Vagina (tissue), 2 donors: ENCODE measurements around the gene SYT1. TPM values are rescaled to one million over a fixed set of nuclear protein-coding genes. Genes with fewer than 3 reads are reported as not detected.

ENCODE experiments used
- DNase-seq, 2 donors: peaks; one replicate each; pipeline ENCODE4 v3.0.0-alpha.2; 2017; ENCODE audit errors: extremely low spot score in 2 of 2
- H3K27ac ChIP-seq: fragments of 200-600 bp; sonication (generic); one replicate; pipeline ENCODE4 v1.5.1; 2019
- H3K27me3 ChIP-seq: fragments of 200-600 bp; sonication (generic); one replicate; pipeline ENCODE4 v1.5.1; 2019
- H3K36me3 ChIP-seq, 2 donors: fragments of 200-600 bp; sonication (generic); one replicate each; pipeline ENCODE4 v1.5.1; 2017 to 2019
- H3K4me1 ChIP-seq: fragments of 200-600 bp; sonication (generic); one replicate; pipeline ENCODE4 v1.5.1; 2019
- H3K4me3 ChIP-seq, 2 donors: fragments of 200-600 bp; sonication (generic); 1 replicate in 1 of 2; 2 replicates in 1 of 2; pipeline ENCODE4 v1.5.1; 2016 to 2019
- H3K9me3 ChIP-seq: fragments of 200-600 bp; sonication (generic); one replicate; pipeline ENCODE4 v1.5.1; 2019
- POLR2A ChIP-seq, 2 donors: fragments of 450-650 bp; IDR thresholded peaks; one replicate each; pipeline ENCODE4 v1.6.1; 2017; ENCODE audit warnings: antibody characterized with exemption in 2 of 2, mild to moderate bottlenecking in 2 of 2, moderate library complexity in 2 of 2
- POLR2AphosphoS5 ChIP-seq, 2 donors: sonication (generic); formaldehyde crosslinking; IDR thresholded peaks; one replicate each; pipeline ENCODE4 v1.9.0; 2017; ENCODE audit warnings: antibody characterized with exemption in 2 of 2, mild to moderate bottlenecking in 2 of 2, low read depth in 1 of 2; ENCODE audit not compliant: insufficient read depth in 1 of 2
- intact Hi-C: fragments of 100-400 bp; cut with DNase I; formaldehyde crosslinking; loops from one replicate; pipeline ENCODE4 v1.15.1; 2023
- total RNA-seq: library from RNA; depleted of rRNA; stranded (reverse); fragments of >200 nt; gene quantifications from one replicate; pipeline ENCODE4 v1.2.3, GENCODE V29; 2016
- TF ChIP-seq, protein P1 (sequence below), 3 experiments: fragments of 450-650 bp in 2 of 3; fragments of 200-600 bp in 1 of 3; sonication (generic) in 1 of 3; IDR thresholded peaks; one replicate each; pipeline ENCODE4 v1.5.1; 2017 to 2019; ENCODE audit warnings: antibody characterized with exemption in 3 of 3, mild to moderate bottlenecking in 2 of 3, moderate library complexity in 2 of 3

SYT1 gene
- total RNA-seq, 1 donor from 2014 or later, result 13.3 TPM

GRCh38 chr12:78970041-78970440, 105.5 kb downstream of the SYT1 start:
- no peak overlapping the region for H3K27ac ChIP-seq
- no peak overlapping the region for H3K4me3 ChIP-seq
- DNase-seq, result no peak
- no peak for TF ChIP-seq POLR2A (IDR thresholded peaks at IDR 0.05)
- TF ChIP-seq, protein P1, sequence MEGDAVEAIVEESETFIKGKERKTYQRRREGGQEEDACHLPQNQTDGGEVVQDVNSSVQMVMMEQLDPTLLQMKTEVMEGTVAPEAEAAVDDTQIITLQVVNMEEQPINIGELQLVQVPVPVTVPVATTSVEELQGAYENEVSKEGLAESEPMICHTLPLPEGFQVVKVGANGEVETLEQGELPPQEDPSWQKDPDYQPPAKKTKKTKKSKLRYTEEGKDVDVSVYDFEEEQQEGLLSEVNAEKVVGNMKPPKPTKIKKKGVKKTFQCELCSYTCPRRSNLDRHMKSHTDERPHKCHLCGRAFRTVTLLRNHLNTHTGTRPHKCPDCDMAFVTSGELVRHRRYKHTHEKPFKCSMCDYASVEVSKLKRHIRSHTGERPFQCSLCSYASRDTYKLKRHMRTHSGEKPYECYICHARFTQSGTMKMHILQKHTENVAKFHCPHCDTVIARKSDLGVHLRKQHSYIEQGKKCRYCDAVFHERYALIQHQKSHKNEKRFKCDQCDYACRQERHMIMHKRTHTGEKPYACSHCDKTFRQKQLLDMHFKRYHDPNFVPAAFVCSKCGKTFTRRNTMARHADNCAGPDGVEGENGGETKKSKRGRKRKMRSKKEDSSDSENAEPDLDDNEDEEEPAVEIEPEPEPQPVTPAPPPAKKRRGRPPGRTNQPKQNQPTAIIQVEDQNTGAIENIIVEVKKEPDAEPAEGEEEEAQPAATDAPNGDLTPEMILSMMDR (IDR thresholded peaks at IDR 0.05), result no peak
- no peak for TF ChIP-seq POLR2AphosphoS5 (IDR thresholded peaks at IDR 0.05; ENCODE audit: insufficient read depth in 1 of 2, low read depth in 1 of 2)
- no peaks in the 10 kb centered on the region for H3K9me3 ChIP-seq
- H3K36me3 ChIP-seq, result no peaks in the 10 kb centered on the region
- intact Hi-C loops, result no loop called here
- no peaks in the 10 kb centered on the region for H3K27me3 ChIP-seq
- no peaks in the 10 kb centered on the region for H3K4me1 ChIP-seq

DNA sequence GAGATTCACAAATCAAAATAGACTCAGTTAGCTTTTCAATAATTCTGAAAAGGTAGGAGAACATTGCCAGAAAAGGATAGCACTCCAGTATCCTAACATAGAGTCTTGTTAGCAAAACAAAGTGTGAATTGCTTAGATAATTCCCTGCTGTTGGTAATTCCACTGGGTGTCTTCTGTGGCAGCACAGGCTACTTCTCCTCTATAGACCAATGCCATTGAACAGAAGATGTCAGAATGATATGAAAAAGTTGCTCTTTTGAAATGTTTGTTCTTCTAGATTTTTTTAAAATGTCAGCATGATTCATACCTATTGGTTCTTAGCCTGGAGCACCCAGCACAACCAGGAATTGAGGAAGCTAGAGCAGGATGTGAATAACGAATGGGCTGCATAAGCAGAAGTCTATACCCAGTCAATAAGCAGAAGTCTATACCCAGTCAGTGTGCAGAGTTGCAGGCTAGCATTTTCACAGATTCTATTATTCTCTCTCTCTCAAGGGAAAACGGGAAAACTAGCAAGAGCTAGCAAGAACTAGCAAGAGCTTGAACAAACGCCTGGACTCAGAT, 112.8 kb downstream of the SYT1 start:
- H3K27me3 ChIP-seq, result no peaks in the 10 kb centered on the region
- no peak overlapping the region for H3K27ac ChIP-seq
- intact Hi-C loops, result no loop called here
- no peak overlapping the region for H3K4me3 ChIP-seq
- no peaks in the 10 kb centered on the region for H3K4me1 ChIP-seq
- TF ChIP-seq, protein P1 (IDR thresholded peaks at IDR 0.05), result no peak
- no peak for TF ChIP-seq POLR2A (IDR thresholded peaks at IDR 0.05)
- TF ChIP-seq POLR2AphosphoS5 (IDR thresholded peaks at IDR 0.05; ENCODE audit: insufficient read depth in 1 of 2, low read depth in 1 of 2), result no peak
- no peaks in the 10 kb centered on the region for H3K36me3 ChIP-seq
- no peaks in the 10 kb centered on the region for H3K9me3 ChIP-seq
- DNase-seq, result no peak

DNA sequence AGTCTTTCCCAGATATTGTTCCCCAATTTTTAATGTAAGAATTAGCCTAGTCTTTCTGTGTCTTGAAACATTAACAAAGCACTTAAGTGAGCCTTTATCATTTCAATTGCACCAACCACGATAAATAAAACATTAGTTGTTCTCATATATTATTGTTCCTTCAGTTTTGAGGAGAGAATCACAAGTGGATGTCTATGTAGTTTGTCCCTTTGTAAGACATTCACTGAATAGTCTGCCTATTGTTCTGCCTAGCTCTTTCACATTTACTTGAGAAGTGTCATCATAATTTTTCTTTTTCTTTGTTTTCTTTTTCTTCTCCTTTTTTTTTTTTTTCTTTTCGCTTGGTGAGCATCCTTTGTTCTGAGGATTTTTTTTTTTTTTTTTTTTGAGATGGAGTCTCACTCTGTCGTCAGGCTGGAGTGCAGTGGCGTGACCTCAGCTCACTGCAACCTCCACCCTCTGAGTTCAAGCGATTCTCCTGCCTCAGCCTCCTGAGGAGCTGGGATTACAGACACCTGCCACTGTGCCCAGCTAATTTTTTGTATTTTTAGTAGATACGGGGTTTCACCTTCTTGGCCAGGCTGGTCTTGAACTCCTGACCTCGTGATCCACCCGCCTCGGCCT, 129.7 kb downstream of the SYT1 start:
- no peaks in the 10 kb centered on the region for H3K4me1 ChIP-seq
- intact Hi-C loops, result no loop called here

DNA sequence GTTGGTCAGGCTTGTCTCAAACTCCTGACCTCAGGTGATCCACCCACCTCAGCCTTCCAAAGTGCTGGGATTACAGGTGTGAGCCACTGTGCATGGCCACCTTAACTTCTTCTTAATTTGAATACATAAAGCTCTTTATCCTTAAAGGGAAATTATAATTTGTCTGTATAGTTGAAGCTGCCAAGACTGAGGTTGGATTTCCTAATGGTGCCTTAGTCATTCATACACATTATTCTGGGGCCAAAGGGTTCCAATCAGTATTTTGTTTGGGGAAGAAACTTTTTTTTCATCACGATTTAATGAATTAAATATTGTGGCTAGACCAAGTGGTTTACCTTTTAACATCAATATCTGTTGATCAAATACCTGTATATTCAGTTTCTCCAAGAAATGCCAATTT, 135.9 kb downstream of the SYT1 start:
- intact Hi-C loops, result no loop called here
- Histone ChIP-seq H3K9me3 (no peaks in the 10 kb centered on the region), H3K4me1 (no peaks in the 10 kb centered on the region), H3K4me3 (no peak overlapping the region), H3K36me3 (no peaks in the 10 kb centered on the region), H3K27me3 (no peaks in the 10 kb centered on the region), H3K27ac (no peak overlapping the region)
- no peak for DNase-seq
- no peak for TF ChIP-seq POLR2AphosphoS5 (IDR thresholded peaks at IDR 0.05; ENCODE audit: insufficient read depth in 1 of 2, low read depth in 1 of 2)

More for the DNA sequence above, 129.7 kb downstream of the SYT1 start:
- Histone ChIP-seq H3K4me3 (no peak overlapping the region), H3K27me3 (no peaks in the 10 kb centered on the region), H3K27ac (no peak overlapping the region), H3K36me3 (no peaks in the 10 kb centered on the region), H3K9me3 (no peaks in the 10 kb centered on the region)
- TF ChIP-seq POLR2A (IDR thresholded peaks at IDR 0.05), result no peak
- no peak for TF ChIP-seq POLR2AphosphoS5 (IDR thresholded peaks at IDR 0.05; ENCODE audit: insufficient read depth in 1 of 2, low read depth in 1 of 2)
- TF ChIP-seq, protein P1 (IDR thresholded peaks at IDR 0.05), result no peak
- no peak for DNase-seq

- no peak overlapping the region for H3K27ac ChIP-seq
- TF ChIP-seq, protein P1 (IDR thresholded peaks at IDR 0.05), result no peak
- TF ChIP-seq POLR2AphosphoS5 (IDR thresholded peaks at IDR 0.05; ENCODE audit: insufficient read depth in 1 of 2, low read depth in 1 of 2) (no peak), POLR2A (IDR thresholded peaks at IDR 0.05) (no peak)
- H3K27me3 ChIP-seq, result no peaks in the 10 kb centered on the region
- intact Hi-C loops, result no loop called here
- DNase-seq, result no peak
- no peaks in the 10 kb centered on the region for H3K36me3 ChIP-seq
- no peak overlapping the region for H3K4me3 ChIP-seq
- no peaks in the 10 kb centered on the region for H3K4me1 ChIP-seq
- H3K9me3 ChIP-seq, result no peaks in the 10 kb centered on the region
These were observed 136.8 kb downstream of the SYT1 start for GRCh38 chr12:79001404-79001803.
